Subcutaneous adipose tissue (tissue), 4 donors: Measurements from ENCODE around the gene RFK. TPM values are rescaled to one million over a fixed set of nuclear protein-coding genes. Genes with fewer than 3 reads are reported as not detected.

Experiments
- total RNA-seq, 4 donors: library from RNA; depleted of rRNA; stranded (reverse); fragments of >200 nt; gene quantifications; one replicate each; pipeline ENCODE4 v1.1.0, GENCODE V29; 2016
- TF ChIP-seq, protein P1 (sequence below): fragments of 450-650 bp; IDR thresholded peaks from one replicate; pipeline ENCODE4 v1.5.1; 2016; ENCODE audit warnings: low read depth, mild to moderate bottlenecking, control low read depth, antibody characterized with exemption, moderate library complexity

RFK gene
- total RNA-seq, 4 donors from 2014 or later = 10.8 to 19.4 (median 15.6) TPM

DNA sequence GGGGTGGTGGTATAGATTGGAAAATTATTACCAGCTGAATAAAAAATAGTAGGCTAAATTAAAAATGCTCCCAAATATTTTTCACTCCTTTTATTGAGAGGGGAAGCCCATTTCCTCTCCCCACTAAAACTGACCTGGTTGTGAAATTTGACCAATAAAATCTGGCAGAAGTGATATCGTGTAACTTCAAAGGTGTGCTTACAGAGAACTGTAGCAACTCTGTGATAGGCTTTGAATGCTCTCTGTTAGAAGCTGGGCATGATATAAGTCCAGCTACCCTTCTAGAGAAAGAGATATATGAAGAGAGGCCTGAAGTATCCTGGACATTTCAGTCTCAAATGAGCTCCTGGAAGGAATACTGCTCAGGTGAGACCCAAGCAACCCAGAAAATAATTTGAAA, 10.2 kb upstream of the RFK start:
- TF ChIP-seq, protein P1, sequence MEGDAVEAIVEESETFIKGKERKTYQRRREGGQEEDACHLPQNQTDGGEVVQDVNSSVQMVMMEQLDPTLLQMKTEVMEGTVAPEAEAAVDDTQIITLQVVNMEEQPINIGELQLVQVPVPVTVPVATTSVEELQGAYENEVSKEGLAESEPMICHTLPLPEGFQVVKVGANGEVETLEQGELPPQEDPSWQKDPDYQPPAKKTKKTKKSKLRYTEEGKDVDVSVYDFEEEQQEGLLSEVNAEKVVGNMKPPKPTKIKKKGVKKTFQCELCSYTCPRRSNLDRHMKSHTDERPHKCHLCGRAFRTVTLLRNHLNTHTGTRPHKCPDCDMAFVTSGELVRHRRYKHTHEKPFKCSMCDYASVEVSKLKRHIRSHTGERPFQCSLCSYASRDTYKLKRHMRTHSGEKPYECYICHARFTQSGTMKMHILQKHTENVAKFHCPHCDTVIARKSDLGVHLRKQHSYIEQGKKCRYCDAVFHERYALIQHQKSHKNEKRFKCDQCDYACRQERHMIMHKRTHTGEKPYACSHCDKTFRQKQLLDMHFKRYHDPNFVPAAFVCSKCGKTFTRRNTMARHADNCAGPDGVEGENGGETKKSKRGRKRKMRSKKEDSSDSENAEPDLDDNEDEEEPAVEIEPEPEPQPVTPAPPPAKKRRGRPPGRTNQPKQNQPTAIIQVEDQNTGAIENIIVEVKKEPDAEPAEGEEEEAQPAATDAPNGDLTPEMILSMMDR = no peak

- TF ChIP-seq, protein P1 = no peak
Measured at GRCh38 chr9:76403352-76403751, 9.1 kb upstream of the RFK start.

DNA sequence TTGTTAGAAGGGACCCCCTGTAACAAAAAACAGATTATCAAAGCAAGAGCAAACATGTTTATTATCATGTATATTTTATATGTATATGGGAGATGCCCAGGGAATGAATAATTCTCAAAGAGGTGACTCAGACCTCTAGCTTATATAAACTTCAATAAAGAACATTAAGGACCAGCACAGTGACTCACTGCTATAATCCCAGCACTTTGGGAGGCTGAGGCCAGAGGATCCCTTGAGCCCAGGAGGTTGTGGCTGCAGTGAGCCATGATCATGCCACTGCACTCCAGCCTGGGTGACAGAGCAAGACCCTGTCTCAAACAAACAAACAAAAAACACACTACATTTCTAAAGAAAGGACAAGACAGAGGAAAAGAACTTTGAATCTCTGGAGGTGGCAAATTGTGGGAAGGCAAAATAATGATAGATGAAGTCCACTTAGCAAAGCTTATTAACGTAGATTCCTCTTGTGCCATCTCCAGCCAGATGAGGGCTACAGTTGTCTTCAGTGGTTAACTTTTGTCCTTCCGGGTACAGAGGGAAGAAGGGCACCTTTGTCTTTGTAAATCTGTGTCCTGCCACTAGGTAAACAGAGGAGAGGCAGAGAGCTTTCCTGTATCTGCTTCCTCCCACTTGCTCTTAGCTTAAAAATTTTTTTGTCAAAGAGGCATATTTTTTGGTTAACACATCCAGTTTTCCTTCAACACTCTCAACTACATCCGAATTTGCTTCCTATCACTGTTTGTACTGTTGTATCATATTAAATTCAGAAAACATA, 7.5 kb upstream of the RFK start:
- TF ChIP-seq, protein P1 = no peak

DNA sequence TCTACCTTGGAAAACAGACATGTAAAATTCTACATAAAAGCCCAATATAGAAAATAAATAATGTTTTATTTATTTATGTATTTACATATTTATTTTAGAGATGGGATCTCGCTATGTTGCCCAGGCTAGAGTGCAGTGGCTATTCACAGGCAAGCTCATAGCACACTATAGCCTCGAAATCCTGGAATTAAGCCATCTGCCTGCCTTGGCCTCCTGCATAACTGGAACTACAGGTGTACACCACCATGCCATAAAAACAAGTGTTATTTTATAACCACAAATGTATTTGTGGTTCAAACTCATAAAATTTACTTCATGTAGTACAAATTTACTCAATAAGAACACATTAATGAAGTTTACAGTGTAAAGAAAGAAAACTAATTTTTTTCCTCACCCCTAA, 7.0 kb upstream of the RFK start:
- TF ChIP-seq, protein P1 = no peak

DNA sequence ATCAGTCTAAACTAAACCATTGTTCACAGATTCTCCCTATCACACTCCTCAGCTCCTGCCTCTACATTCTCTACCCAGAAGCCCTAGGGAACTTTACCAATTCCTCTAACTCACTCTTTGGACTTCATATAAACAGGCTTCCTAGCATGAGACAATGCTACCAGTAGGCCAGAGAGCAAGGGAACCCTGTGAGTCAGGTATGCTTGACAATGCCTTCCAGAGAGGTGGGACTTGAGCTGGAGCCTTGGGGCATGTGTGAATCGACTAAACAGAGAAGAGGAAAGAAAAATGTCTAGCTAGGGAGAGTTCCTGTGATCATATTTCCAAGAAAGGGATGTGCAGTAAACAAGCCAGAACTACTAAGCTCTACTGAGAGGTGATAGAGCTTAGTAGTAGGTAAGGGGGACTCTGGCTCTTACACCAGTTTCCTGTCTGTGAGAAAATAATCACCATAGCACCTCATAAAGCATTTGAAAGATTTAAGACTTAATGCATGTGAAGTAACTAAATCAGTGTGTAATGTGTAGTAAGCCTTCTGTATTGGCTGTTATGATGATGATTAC, 6.4 kb upstream of the RFK start:
- TF ChIP-seq, protein P1 = no peak

GRCh38 chr9:76399856-76400255, 5.6 kb upstream of the RFK start:
- TF ChIP-seq, protein P1 = no peak

GRCh38 chr9:76396597-76396996, 2.4 kb upstream of the RFK start:
- TF ChIP-seq, protein P1 = no peak
